ENCODE results near the gene TULP1.

Gene TULP1

GRCh38 chr6:35512740-35513139, at the start of gene TULP1:
TSS of gene TULP1 (minus strand) at chr6:35512896. CDS start at chr6:35512858, 38 bp downstream.
- Histone ChIP-seq H3K36me3 (ENCODE audit: control insufficient read depth, insufficient read depth, low read length) (no peaks in the 10 kb centered on the region), H3K27me3 (replicated peaks; ENCODE audit: control insufficient read depth, insufficient read depth, low read length) (no peaks in the 10 kb centered on the region; the same call in none of the 2 replicates), H3K4me3 (replicated peaks; ENCODE audit: low read depth, low read length) (no peak within 1 kb of the TSS)
- no peak for DNase-seq (ENCODE audit: extremely low read depth, insufficient read length)
- TF ChIP-seq, protein P1, sequence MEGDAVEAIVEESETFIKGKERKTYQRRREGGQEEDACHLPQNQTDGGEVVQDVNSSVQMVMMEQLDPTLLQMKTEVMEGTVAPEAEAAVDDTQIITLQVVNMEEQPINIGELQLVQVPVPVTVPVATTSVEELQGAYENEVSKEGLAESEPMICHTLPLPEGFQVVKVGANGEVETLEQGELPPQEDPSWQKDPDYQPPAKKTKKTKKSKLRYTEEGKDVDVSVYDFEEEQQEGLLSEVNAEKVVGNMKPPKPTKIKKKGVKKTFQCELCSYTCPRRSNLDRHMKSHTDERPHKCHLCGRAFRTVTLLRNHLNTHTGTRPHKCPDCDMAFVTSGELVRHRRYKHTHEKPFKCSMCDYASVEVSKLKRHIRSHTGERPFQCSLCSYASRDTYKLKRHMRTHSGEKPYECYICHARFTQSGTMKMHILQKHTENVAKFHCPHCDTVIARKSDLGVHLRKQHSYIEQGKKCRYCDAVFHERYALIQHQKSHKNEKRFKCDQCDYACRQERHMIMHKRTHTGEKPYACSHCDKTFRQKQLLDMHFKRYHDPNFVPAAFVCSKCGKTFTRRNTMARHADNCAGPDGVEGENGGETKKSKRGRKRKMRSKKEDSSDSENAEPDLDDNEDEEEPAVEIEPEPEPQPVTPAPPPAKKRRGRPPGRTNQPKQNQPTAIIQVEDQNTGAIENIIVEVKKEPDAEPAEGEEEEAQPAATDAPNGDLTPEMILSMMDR (IDR thresholded peaks at IDR 0.05; ENCODE audit: insufficient read depth, low read length, poor library complexity, severe bottlenecking): no peak

GRCh38 chr6:35562060-35562459, 49.4 kb upstream of the TULP1 start:
- no peak overlapping the region for H3K4me3 ChIP-seq (replicated peaks; ENCODE audit: low read depth, low read length)
- no peaks in the 10 kb centered on the region; the same call in 1 of the 2 replicates for H3K27me3 ChIP-seq (replicated peaks; ENCODE audit: control insufficient read depth, insufficient read depth, low read length)
- no peaks in the 10 kb centered on the region for H3K36me3 ChIP-seq (ENCODE audit: control insufficient read depth, insufficient read depth, low read length)
- no peak for DNase-seq (ENCODE audit: extremely low read depth, insufficient read length)
- TF ChIP-seq, protein P1 (IDR thresholded peaks at IDR 0.05; ENCODE audit: insufficient read depth, low read length, poor library complexity, severe bottlenecking): no peak

- no peaks in the 10 kb centered on the region; the same call in 1 of the 2 replicates for H3K27me3 ChIP-seq (replicated peaks; ENCODE audit: control insufficient read depth, insufficient read depth, low read length)
- no peaks in the 10 kb centered on the region for H3K36me3 ChIP-seq (ENCODE audit: control insufficient read depth, insufficient read depth, low read length)
- no peak for DNase-seq (ENCODE audit: extremely low read depth, insufficient read length)
- no peak overlapping the region for H3K4me3 ChIP-seq (replicated peaks; ENCODE audit: low read depth, low read length)
- TF ChIP-seq, protein P1 (IDR thresholded peaks at IDR 0.05; ENCODE audit: insufficient read depth, low read length, poor library complexity, severe bottlenecking): no peak
Measured at GRCh38 chr6:35561113-35561512, 48.4 kb upstream of the TULP1 start.

DNA sequence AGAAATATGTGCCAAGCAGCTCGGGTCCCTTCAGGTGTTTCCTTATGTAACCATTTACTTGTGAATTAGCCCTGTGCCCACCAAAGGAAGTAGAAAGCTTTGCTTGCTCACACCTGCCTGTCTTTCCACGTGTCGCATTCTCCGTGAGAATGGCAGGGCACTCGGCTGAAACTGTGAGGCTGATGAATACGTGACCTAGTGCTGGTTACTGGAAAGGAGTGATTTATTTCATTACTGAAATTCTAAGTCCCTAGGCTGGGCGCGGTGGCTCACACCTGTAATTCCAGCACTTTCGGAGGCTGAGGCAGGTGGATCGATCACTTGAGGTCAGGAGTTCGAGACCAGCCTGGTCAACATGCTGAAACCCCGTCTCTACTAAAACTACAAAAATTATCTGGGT, 45.9 kb upstream of the TULP1 start:
- Histone ChIP-seq H3K36me3 (ENCODE audit: control insufficient read depth, insufficient read depth, low read length) (no peaks in the 10 kb centered on the region), H3K27me3 (replicated peaks; ENCODE audit: control insufficient read depth, insufficient read depth, low read length) (no peaks in the 10 kb centered on the region), H3K4me3 (replicated peaks; ENCODE audit: low read depth, low read length) (no peak overlapping the region)
- no peak for DNase-seq (ENCODE audit: extremely low read depth, insufficient read length)
- TF ChIP-seq, protein P1 (IDR thresholded peaks at IDR 0.05; ENCODE audit: insufficient read depth, low read length, poor library complexity, severe bottlenecking): no peak

DNA sequence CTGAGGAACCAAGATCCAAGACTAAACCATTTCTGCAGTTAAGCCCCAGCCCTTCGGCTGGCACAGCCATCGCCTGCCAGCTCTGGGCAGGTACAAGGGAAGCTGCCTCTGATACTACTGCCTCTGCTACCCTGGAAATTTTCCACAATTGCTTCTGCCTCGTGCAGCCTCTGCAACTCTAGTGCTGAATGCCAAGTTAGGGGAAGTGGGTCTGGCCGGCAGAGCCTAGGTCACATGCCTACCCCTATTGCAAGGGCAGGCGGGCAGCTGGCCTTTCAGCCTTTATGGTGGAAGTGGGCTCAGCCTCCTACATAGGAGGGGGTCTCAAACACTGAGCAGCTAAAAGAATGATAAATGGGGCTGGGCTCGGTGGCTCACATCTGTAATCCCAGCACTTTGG, 44.5 kb upstream of the TULP1 start:
- H3K4me3 ChIP-seq (replicated peaks; ENCODE audit: low read depth, low read length): no peak overlapping the region

More for the DNA sequence above, 44.5 kb upstream of the TULP1 start:
- Histone ChIP-seq H3K36me3 (ENCODE audit: control insufficient read depth, insufficient read depth, low read length) (no peaks in the 10 kb centered on the region), H3K27me3 (replicated peaks; ENCODE audit: control insufficient read depth, insufficient read depth, low read length) (no peaks in the 10 kb centered on the region; the same call in 1 of the 2 replicates)
- TF ChIP-seq, protein P1 (IDR thresholded peaks at IDR 0.05; ENCODE audit: insufficient read depth, low read length, poor library complexity, severe bottlenecking): no peak
- no peak for DNase-seq (ENCODE audit: extremely low read depth, insufficient read length)
